ELF-1 (cell line): Measurements from ENCODE around the gene BRD4.

ENCODE experiments used
- DNase-seq: peaks from one replicate; pipeline ENCODE4 v3.0.0-alpha.2; 2016; ENCODE audit warnings: low read depth, low spot score

Gene BRD4

DNA sequence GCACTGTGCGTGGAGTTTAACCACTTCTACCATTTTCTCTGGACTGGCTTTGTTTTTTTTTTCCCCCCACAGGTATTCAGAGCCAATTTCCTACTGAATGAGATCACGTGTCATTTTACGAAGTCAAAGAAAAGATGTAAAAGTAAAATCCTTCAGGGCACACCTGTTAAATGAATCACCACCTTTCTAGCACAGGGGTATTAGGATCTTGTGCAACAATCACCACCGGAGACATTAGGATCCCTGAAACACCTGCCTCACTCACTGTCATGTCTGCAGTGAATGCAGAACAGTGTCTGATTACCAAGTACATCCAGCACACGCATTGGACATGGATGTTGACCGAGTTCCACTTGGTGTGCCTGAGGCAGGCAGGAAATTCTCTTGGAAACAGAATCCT, 17.2 kb downstream of the BRD4 start:
- no peak for DNase-seq

DNA sequence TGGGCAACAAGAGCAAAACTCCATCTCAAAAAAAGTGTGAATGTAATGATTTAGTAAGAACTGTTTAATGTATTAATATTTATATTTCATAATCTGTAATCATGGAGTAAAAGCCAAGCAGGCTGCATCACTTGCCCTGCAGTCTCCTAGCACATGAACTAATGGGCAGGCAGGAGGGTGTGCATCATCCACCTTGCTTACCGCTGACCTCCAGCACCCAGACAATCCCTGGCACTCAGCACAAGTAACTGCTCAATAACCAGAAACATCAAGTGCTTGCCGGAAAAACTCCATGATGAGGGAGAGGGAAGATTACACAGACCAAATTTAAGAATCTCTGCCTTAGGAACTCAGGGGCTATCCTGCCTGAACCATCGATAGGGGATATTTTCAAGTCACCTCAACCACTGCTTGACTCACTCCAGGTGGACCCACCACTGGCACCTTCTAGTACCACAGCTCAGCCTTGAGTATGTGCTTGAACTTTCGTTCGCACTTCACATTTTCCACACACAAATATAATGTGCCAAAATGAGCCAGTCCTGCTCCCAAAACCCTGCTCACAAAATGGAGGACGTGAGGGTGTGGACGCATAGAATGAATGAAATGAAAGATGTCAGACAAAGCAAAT, 18.6 kb downstream of the BRD4 start:
- DNase-seq = no peak

DNA sequence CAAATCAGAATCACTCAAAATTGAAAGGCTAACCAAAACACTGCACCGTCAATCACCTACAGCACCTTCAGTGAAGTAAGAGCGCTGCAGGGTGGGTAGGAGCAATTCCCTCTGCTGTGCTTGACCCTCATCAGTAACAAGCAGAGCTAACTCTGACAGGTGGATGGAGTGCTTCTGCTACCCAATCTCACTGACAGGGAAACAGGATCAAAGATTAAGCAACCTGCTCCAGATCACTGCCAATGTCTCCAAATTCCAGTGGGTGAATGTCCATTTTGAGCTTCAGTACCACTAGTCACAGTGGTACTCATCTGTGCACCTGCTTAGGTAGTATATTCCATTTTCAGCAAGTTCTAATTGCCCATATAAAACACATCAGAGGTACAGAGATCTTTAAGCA, 25.2 kb downstream of the BRD4 start:
- DNase-seq = no peak

DNA sequence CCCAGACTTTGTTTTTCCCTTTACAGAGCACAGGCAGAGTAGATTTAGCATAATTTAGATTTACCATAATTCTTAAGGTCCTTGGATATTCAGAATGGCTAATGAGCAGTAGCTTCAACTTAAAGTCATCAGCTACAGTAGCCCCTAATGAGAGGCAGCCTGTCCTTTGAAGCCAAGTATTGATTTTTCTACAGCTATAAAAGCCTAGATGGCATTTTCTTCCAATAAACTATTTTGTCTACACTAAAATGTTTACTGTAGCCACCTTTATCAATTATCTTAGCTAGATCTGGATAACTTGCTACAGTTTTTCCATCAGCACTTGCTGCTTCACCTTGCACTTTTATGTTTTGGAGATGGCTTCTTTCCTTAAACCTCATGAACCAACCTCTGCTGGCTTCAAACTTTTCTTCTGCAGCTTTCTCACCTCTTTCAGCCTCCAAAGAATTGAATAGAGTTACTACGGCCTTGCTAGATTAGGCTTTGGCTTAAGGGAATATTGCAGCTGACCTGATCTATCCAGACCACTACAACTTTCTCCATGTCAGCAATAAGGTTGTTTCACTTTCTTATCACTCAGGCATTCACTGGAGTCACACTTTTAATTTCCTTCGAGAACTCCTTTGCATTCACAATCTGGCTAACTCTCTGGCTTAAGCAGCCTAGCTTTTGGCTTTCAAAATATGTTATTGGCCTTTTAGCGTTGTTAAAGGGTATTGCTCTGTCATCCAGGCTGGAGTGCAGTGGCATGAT, 26.6 kb downstream of the BRD4 start:
- DNase-seq = no peak

DNA sequence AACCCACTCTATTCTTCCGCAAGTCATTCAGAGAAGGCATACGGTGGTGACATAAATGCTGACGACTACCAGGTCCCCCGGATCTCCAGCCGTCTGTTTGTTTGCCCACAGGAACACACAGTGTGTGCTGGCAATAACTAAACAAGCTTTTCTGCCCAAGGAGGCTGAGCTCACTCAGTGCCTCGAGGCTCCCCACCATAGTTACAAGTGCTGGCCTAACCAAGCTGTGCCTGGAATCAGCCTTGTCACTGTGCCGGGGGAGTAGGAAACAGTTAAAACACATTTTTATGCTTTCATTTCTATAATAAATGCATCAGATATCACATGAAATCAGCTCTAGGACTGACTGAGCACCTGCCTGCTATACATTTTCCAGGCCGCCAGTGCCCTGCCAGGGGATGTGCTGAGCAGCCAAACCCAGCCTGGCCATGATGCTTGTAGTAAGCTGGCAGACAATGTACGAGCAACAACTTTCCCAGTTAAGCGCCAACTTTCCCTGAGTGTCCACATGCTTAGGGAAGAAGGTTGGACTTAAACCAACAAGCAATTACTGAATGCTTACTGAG, 28.1 kb downstream of the BRD4 start:
- no peak for DNase-seq

DNA sequence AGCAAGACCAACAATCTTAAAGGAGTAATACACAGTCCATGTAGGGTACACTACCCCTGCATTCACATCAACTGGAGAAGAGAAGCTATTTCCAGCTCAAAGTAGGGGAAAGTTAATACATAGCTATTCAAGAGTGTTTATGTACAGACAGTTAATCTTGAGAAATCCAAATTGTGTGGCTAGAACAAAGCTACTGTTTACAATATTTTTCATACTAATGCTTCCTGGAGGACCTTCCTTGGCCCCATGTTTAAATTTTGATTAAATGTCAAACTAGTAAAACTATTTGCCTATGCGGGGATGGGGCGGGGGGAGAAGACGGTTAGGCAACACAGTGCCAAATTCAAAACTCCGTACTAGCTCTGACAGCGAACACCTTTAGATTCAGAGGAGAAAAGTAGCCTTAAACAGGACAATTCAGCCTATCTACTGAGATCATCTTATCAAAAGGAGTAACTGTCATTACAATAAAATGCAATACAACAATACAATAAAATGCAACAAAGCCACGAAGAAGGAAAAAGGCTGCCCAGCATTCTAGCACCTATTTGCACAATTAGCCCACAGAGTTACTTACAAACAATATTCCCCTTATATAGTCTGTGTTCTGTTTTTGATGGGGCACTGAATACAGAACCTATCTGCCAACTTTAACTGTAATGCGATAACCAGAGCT, 29.1 kb downstream of the BRD4 start:
- no peak for DNase-seq

DNA sequence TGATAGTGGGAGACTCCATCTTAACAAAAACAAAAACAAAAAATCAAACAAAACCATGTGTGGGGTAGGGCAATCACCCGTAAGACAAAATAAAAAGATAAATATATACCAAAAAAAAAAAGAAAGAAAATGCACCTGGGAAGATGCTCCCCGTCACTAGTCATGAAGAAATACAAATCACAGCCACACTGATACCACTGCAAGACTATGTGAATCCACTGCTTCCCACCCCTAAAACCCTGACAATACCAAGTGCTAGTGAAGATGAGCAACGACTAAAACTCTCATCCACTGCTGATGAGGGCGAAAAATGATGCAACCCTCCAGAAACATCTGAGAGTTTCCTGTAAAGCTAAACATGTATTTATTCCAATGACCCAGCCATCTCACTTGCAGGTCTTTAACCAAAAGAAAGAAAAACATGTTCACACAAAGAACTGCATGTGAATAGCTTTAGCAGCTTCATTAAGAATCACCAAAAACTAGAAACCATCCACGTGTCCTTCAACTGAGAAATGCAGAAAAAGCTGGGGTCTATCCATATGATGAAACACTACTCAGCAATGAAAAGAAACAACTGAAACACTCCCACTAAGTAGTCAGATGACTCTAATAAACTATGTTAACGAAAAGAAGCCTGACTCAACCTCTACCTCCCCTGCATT, 31.7 kb downstream of the BRD4 start:
- DNase-seq = no peak

DNA sequence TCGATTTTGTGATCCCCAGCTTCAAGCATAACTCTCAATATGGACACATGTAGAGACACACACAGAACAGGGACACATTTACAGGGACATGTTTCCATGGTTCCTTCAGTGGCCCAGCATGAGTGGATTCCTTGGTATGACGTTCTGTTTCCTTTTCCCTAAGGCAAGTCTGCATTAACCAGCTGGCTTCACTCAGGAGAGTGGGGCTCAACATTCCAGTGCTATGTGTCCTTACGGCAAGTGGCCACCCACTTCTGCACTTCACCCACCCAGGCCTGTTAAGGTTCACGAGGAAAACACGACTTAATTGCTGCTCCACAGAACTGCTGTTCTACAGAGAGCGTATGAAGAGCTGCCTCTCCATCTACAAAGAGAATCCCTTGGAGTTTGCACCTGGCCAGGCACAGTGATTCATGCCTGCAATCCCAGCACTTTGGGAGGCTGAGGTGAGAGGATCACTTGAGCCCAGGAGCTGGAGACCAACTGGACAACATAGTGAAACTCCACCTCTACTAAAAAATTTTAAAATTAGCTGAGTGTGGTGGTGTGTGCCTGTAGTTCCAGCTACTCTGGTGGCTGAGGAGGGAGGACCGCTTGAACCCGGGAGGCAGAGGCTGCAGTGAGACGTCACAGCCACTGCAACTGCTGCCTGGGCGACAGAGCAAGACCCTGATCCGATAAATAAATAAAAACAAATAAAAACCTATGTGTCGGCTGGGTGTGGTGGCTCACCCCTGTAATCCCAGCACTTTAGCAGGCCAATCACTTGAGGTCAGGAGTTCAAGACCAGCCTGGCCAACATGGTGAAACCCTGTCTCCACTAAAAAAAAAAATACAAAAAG, 32.5 kb downstream of the BRD4 start:
- DNase-seq = no peak

DNA sequence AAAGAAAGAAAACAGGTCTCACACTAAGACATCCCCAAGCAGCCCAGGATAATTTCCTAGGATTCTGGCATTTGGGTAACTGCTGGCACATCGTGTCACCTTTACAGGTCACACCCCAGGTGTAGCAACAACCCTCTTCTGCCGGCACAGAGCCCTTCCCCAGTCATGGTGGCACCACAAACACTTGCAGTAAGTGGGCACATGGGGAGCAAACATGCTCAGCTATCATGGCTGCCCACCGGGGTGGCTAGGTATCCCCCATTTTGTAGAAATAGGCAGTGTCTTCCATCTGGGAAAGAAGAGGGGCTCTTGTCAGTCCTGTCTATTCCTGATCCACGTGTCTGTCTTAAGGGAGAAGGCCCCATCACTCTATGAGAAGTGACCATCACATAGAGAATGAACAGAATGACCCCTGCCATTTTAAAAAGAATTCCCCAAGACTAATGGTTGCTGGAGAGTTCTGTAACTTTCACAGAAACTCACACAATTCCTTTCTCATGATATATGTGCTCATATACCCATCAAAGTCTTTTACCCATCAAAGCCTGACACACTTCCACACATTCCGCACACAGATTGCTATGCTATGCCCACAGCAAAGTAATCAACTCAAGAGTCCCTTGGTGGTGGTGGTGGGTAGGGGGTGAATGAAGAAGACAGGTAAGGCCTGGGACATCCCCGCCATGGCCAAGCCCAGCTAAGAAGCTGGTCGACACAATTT, 33.3 kb downstream of the BRD4 start:
- DNase-seq = no peak

DNA sequence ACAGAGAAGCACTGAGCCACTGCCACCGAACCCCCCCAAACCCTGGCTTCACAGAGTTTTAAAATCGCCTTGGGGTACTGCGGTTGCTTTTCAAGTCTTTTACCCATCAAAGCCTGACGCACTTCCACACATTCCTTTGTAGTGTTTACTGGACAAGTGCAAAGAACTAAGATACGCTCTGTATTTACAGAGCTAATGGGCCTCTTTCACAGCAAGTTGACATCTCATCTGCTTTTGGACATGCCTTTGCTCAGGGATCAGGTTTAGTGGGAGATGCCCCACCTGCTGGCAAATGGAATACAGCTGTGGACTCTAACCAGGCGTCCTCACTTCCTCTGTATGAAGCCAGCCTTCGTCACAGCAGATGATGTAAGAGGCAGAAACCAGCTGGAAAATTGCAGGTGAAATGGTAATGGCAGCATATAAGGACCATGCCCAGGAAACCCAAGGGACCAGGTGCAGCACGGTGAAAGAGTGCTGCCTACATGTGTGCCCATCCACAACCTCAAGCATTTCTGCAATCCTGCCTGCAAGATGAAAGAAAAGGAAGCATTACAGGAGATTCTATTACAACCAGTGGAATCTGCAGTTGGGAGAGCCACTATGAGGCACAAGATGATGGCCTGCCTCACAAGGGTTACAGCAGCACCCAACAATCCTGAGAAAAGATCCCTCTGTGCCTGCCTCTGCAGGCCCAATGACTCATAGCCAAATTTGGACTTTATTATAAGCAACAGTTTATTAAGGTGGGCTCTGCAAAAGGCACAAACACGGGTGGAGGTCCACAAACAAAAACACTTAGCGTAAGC, 34.7 kb downstream of the BRD4 start:
- DNase-seq = peak; percentile 49

DNA sequence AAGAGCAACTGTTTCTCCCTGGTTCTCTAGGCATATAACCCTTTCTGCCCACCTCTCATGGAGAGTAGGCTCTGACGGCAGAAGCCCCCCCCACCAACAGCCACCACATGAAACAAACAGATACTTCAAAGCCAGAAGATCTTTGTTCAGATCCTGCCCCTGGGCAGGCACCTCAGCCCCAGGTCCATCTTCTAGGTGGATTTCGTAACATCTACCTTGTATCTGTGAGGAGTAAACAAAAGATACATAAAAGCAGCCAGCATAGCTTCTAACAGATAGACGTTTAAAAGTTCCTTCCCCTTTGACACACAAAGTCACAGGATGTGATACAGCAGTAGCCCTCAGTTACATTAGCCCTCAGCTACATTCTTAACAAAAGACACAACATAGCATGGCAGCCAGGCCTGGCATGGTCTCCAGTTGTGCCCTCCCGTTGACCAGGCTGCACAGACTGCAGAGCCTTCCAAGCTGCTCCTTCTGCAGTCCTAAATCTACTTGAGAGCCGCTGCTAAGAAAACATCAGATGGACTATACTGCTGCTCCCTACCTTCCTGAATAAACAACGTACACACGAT, 35.4 kb downstream of the BRD4 start:
- peak; percentile 34 for DNase-seq

DNA sequence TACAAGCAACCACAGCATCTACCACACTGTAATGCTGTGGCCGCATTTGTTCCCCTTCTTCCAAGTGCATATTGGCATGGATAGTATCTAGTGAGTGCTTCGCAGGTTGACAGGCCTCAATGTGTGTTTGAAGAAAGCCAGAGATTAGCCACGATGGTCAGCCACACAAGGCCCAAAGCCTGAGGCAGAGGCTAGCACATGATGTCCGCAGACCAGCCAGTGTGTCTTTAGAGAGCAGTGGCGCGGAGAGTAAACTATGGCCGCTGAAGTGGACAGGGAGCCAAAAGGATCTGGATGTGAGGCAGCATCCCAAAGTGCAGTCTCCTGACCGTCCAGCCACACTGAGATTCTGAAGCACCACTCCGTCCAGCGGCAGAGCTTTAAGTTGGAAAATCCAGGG, 36.0 kb downstream of the BRD4 start:
- peak; percentile 75 for DNase-seq

DNA sequence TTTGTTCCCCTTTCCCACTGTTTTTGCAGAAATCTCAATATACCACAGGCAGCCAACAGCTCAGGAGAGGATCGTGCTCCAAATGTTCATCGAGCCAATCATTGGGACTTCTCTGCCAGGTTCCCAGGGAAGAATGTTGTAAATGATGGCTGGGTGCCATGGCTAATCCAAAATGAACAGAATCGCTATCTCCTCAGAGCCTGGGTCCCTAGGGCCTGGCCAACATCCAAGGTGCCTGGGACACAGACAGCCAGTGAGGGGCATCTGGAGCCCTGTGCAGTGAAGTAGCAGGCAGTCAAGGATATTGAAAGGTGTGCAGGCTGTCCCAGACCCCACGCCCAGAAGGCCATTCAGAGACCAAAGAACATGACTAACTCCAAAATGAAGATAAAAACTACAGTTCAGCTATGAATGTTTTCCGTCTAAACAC, 37.8 kb downstream of the BRD4 start:
- DNase-seq = no peak

DNA sequence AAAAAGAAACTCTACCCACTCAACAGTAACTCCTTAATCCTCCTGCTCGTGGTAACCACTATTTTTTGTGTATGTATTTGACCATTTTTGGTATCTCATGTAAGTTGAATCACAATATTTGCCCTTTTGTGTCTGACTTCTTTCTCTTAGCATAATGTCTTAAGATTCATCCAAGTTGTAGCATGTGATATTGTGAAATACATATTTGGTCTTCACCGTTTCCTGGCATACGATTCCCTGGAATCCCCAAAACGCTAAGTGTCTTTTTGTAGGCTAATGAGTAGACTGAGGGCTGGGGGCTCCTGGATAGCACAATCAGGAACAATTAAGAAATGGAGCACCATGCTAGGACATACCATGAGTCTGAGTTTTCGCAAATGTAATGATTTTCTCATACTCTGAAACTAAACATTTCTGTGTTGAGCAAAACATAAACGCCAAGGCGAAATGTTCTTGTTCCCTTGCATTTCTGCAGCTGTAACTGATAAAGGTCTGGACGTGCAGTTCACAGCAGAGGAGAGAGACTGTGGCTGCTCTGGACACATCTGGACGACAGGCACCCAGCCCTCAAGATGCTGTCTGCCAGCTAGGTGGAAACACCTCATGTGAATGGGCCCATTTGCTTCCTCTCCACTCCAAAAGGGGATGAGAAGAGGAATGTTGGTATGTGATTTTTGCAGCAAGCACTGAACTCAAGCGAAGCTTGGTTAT, 38.4 kb downstream of the BRD4 start:
- DNase-seq = no peak

DNA sequence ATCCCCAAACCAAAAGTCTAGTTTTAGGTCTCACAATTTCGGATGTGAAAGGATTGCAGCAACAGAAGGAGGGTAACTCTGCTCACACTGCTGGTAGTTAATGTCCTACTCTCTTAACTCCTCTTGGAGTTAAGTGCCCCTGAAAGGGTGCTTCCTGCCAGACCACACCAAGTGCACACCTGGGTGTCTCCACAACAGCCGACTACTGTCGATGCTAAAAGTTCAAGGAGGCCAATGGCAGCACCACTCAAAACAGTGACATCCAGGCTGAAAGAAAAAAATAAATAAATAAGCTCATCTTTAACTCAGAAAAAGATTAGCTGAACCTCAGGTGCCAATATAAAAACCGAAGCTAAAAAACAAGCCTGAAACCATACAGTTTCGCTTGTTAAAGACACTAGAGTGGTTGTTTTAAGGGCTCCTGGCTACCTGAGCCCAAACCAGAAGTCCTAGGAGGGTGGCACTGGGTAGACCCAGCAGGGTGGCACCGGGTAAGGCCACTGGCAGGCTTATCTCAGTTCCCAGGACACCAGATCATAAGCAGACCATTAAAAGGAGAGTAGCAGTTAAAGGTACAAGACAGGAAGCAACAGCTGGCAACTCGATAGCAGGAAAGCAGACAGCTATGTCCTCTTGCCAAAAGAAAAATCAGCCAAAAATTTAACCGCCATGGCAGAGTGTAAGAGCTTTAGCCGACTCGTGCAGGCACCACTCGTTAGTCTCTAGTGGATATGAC, 39.3 kb downstream of the BRD4 start:
- DNase-seq = no peak

DNA sequence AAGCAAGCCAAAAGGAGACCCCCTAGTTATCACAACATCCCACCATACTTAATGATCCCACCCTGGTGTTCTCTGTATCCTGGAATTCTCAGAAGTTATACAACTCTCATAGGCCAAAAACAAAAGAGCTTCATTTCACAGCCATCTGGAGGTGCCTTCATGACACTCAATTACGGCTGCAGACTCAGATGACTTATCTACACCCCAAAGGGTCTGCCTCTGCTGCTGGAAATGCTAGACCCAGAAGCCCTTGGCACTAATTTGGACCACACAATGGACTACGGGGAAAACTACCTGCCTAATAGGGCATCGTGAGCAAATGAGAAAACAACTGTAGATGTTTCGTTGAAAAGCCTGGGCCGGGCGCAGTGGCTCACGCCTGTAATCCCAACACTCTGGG, 40.2 kb downstream of the BRD4 start:
- DNase-seq = no peak

DNA sequence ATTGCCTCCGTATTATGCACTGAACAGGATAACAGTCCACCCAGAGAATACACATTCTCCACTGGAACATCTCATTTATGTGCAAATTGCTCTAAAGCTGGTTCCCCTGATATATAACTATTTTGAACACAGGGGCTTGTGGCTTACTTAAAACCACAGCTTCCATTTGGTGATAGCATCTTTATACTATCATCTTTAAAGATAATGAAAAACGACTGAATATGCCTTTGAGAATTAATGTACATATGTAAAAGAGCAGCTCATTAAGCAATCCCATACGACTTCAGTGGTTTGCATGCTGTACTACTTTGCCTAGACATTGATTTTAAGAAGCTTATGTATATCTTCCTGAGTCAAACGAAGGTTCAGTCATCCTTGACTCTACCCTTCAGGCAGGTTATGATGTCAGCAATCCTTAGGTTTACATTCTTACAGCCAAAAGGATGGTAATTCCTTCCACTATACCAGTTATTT, 40.8 kb downstream of the BRD4 start:
- DNase-seq = no peak

DNA sequence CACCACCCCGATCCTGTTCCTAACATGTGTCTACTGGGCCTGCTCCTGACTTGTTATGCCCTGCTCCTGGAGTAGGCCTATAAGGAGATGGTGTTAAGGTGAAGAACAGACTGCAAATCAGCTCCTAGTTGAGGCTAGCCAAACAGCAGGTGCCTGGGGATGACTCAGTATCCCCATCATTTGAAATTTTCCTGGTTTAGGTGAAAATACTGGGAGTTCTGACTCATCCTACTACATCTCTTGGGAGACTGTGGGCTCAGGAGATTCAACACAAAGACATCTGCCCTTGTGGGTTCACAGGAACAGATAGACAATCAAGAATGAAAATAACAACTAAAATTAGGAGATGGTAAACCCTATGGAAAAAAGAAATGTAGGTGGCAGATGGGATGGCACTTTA, 41.2 kb downstream of the BRD4 start:
- no peak for DNase-seq
